Upper lobe of left lung (tissue), 6 donors: ENCODE results near the gene SYT9. TPM values are rescaled to one million over a fixed set of nuclear protein-coding genes. Genes with fewer than 3 reads are reported as not detected.

Experiments
- ATAC-seq, 2 donors: fragments of 200-7000 bp; cut with Tn5 transposase; one replicate each; pipeline ENCODE4 v1.9.1; 2022; ENCODE audit warnings: mild to moderate bottlenecking in 2 of 2, moderate library complexity in 2 of 2; ENCODE audit not compliant: low FRiP score in 2 of 2
- DNase-seq, 2 donors: peaks; one replicate each; pipeline ENCODE4 v3.0.0-alpha.2; 2019 to 2020
- H3K27ac ChIP-seq, 4 donors: fragments of 200-600 bp; sonication (generic); one replicate each; pipeline ENCODE4 v1.5.1; 2016 to 2019
- H3K27me3 ChIP-seq, 4 donors: fragments of 200-600 bp; sonication (generic); one replicate each; pipeline ENCODE4 v1.5.1; 2017 to 2019
- H3K36me3 ChIP-seq, 4 donors: fragments of 200-600 bp; sonication (generic); one replicate each; pipeline ENCODE4 v1.5.1; 2016 to 2019
- H3K4me1 ChIP-seq, 4 donors: fragments of 200-600 bp; sonication (generic); one replicate each; pipeline ENCODE4 v1.5.1; 2018 to 2019
- H3K4me3 ChIP-seq, 4 donors: fragments of 200-600 bp; sonication (generic); one replicate each; pipeline ENCODE4 v1.5.1; 2017 to 2019; ENCODE audit warnings: mild to moderate bottlenecking in 2 of 4, moderate library complexity in 1 of 4
- H3K9me3 ChIP-seq, 4 donors: fragments of 200-600 bp; sonication (generic); one replicate each; pipeline ENCODE4 v1.5.1; 2018 to 2019
- CTCF ChIP-seq, 6 experiments: fragments of 450-650 bp in 4 of 6; fragments of 200-600 bp in 2 of 6; sonication (generic) in 2 of 6; IDR thresholded peaks; one replicate each; pipeline ENCODE4 v1.5.1; 2016 to 2019; ENCODE audit warnings: antibody characterized with exemption in 6 of 6
- EP300 ChIP-seq, 4 donors: sonication (generic); formaldehyde crosslinking; IDR thresholded peaks; one replicate each; pipeline ENCODE4 v1.5.1; 2017; ENCODE audit warnings: antibody characterized with exemption in 4 of 4, control low read depth in 2 of 4
- POLR2A ChIP-seq, 4 donors: fragments of 450-650 bp; IDR thresholded peaks; one replicate each; pipeline ENCODE4 v1.5.1; 2016 to 2017; ENCODE audit warnings: antibody characterized with exemption in 4 of 4, mild to moderate bottlenecking in 2 of 4
- POLR2AphosphoS5 ChIP-seq, 2 donors: sonication (generic); formaldehyde crosslinking; IDR thresholded peaks; one replicate each; pipeline ENCODE4 v1.5.1; 2017; ENCODE audit warnings: antibody characterized with exemption in 2 of 2
- WGBS, 2 donors: methylation state at CpG; one replicate each; pipeline ENCODE4 v1.1.5; 2017 to 2018; 5-methylcytosine and 5-hydroxymethylcytosine counted together
- total RNA-seq, 6 donors: library from RNA; depleted of rRNA in 4 of 6; stranded (reverse); fragments of >200 nt in 4 of 6; gene quantifications; one replicate each; pipeline versions ENCODE4 v1.1.0 to v1.2.1, GENCODE V29; 2016 to 2021
- donor health status: DM: no; HTN: no; CAD: no; lungs with moderate emphysema.
- donor health status: DM: no; HTN: yes; CAD: no; lungs with severe emphysema.

The SYT9 gene
- total RNA-seq, 6 donors from 2014 or later: 0.27 to 0.30 TPM; not detected in 4

GRCh38 chr11:7416080-7416479, 164.4 kb downstream of the SYT9 start:
- Histone ChIP-seq H3K4me3 (no peak overlapping the region), H3K9me3 (no peaks in the 10 kb centered on the region), H3K27me3 (no peaks in the 10 kb centered on the region), H3K4me1 (no peaks in the 10 kb centered on the region), H3K27ac (no peak overlapping the region), H3K36me3 (no peaks in the 10 kb centered on the region)
- no peak for DNase-seq
- ATAC-seq: no peak
- 56 to 58% methylated on average over 4 of the region's 4 CpGs for WGBS, 2 donors
- TF ChIP-seq POLR2A (IDR thresholded peaks at IDR 0.05) (no peak), CTCF (IDR thresholded peaks at IDR 0.05) (no peak), POLR2AphosphoS5 (IDR thresholded peaks at IDR 0.05) (no peak), EP300 (IDR thresholded peaks at IDR 0.05) (no peak)

- Histone ChIP-seq H3K4me3 (no peak overlapping the region), H3K36me3 (no peaks in the 10 kb centered on the region), H3K27ac (no peak overlapping the region)
Measured at GRCh38 chr11:7417328-7417727, 165.6 kb downstream of the SYT9 start.

GRCh38 chr11:7418061-7418460, 166.4 kb downstream of the SYT9 start:
- DNase-seq (no peak), ATAC-seq (no peak)
- no peak overlapping the region for H3K4me3 ChIP-seq
- no peaks in the 10 kb centered on the region for H3K27me3 ChIP-seq
- 78 to 83% methylated on average over 3 of the region's 3 CpGs for WGBS, 2 donors
- H3K27ac ChIP-seq: no peak overlapping the region
- no peaks in the 10 kb centered on the region for H3K4me1 ChIP-seq
- no peaks in the 10 kb centered on the region for H3K9me3 ChIP-seq
- no peaks in the 10 kb centered on the region for H3K36me3 ChIP-seq
- no peak for TF ChIP-seq EP300 (IDR thresholded peaks at IDR 0.05)
- no peak for TF ChIP-seq POLR2AphosphoS5 (IDR thresholded peaks at IDR 0.05)
- TF ChIP-seq POLR2A (IDR thresholded peaks at IDR 0.05): no peak
- no peak for TF ChIP-seq CTCF (IDR thresholded peaks at IDR 0.05)

More at GRCh38 chr11:7417328-7417727, 165.6 kb downstream of the SYT9 start:
- Histone ChIP-seq H3K27me3 (no peaks in the 10 kb centered on the region), H3K4me1 (no peaks in the 10 kb centered on the region), H3K9me3 (no peaks in the 10 kb centered on the region)
- ATAC-seq: no peak
- no peak for TF ChIP-seq EP300 (IDR thresholded peaks at IDR 0.05)
- no peak for TF ChIP-seq POLR2A (IDR thresholded peaks at IDR 0.05)
- no peak for TF ChIP-seq POLR2AphosphoS5 (IDR thresholded peaks at IDR 0.05)
- no peak for TF ChIP-seq CTCF (IDR thresholded peaks at IDR 0.05)
- no peak for DNase-seq

- TF ChIP-seq CTCF (IDR thresholded peaks at IDR 0.05): no peak
- no peak for TF ChIP-seq EP300 (IDR thresholded peaks at IDR 0.05)
- no peak for TF ChIP-seq POLR2A (IDR thresholded peaks at IDR 0.05)
- TF ChIP-seq POLR2AphosphoS5 (IDR thresholded peaks at IDR 0.05): no peak
- WGBS, 2 donors: 76 to 86% methylated on average over 2 of the region's 2 CpGs
- Histone ChIP-seq H3K4me1 (no peaks in the 10 kb centered on the region), H3K27ac (no peak overlapping the region), H3K4me3 (no peak overlapping the region), H3K9me3 (no peaks in the 10 kb centered on the region), H3K27me3 (no peaks in the 10 kb centered on the region), H3K36me3 (no peaks in the 10 kb centered on the region)
- no peak for DNase-seq
- ATAC-seq: no peak
Measured at GRCh38 chr11:7418906-7419305, 167.2 kb downstream of the SYT9 start.

- no peak for ATAC-seq
- Histone ChIP-seq H3K4me3 (no peak overlapping the region), H3K9me3 (no peaks in the 10 kb centered on the region), H3K27ac (no peak overlapping the region), H3K4me1 (no peaks in the 10 kb centered on the region), H3K36me3 (no peaks in the 10 kb centered on the region), H3K27me3 (no peaks in the 10 kb centered on the region)
- WGBS, 2 donors: 32 to 76% methylated on average over 1 of the region's 1 CpG
- TF ChIP-seq CTCF (IDR thresholded peaks at IDR 0.05) (no peak), EP300 (IDR thresholded peaks at IDR 0.05) (no peak), POLR2A (IDR thresholded peaks at IDR 0.05) (no peak), POLR2AphosphoS5 (IDR thresholded peaks at IDR 0.05) (no peak)
- no peak for DNase-seq
Measured at GRCh38 chr11:7421136-7421535, 169.4 kb downstream of the SYT9 start.
